Fibroblast of lung (primary cell): ENCODE results near the gene DNAJC18. TPM values are rescaled to one million over a fixed set of nuclear protein-coding genes. Genes with fewer than 3 reads are reported as not detected.

Experiments used
- DNase-seq, 2 donors: peaks; one replicate each; pipeline versions ENCODE4 v3.0.0 to v3.0.0-alpha.2; 2010; ENCODE audit warnings: low read depth in 2 of 2
- H2AFZ ChIP-seq: 2 replicates; pipeline ENCODE4 v1.5.1; 2012; ENCODE audit warnings: low read length, control low read depth, inconsistent platforms
- H3K27ac ChIP-seq: 2 replicates; pipeline ENCODE4 v1.5.1; 2011; ENCODE audit warnings: low read length, control low read depth; ENCODE audit not compliant: insufficient read depth
- H3K27me3 ChIP-seq: 2 replicates; pipeline ENCODE4 v1.5.1; 2011; ENCODE audit warnings: mild to moderate bottlenecking, low read length; ENCODE audit not compliant: control insufficient read depth, insufficient read depth
- H3K36me3 ChIP-seq: 2 replicates; pipeline ENCODE4 v1.5.1; 2011; ENCODE audit warnings: low read length; ENCODE audit not compliant: control insufficient read depth, insufficient read depth
- H3K4me1 ChIP-seq: 2 replicates; pipeline ENCODE4 v1.5.1; 2011; ENCODE audit warnings: low read length; ENCODE audit not compliant: control insufficient read depth, insufficient read depth; ENCODE audit errors: extremely low read depth
- H3K4me2 ChIP-seq: 2 replicates; pipeline ENCODE4 v1.5.1; 2011; ENCODE audit warnings: low read length, control low read depth; ENCODE audit not compliant: insufficient read depth; ENCODE audit errors: extremely low read depth
- H3K4me3 ChIP-seq, 4 experiments: fragments of 200-600 bp in 1 of 4; sonication (generic) in 1 of 4; replicated peaks in 1 of 4; 2 replicates each; pipeline ENCODE4 v1.5.1; 2011 to 2016; ENCODE audit warnings: low read length in 4 of 4, low read depth in 3 of 4, mild to moderate bottlenecking in 3 of 4, control low read depth in 2 of 4, inconsistent platforms in 1 of 4, mixed read lengths in 1 of 4; ENCODE audit not compliant: insufficient read depth in 1 of 4; ENCODE audit errors: control extremely low read depth in 1 of 4
- H3K79me2 ChIP-seq: 2 replicates; pipeline ENCODE4 v1.5.1; 2012; ENCODE audit warnings: mild to moderate bottlenecking, low read length, inconsistent platforms; ENCODE audit not compliant: control insufficient read depth, insufficient read depth
- H3K9ac ChIP-seq: 2 replicates; pipeline ENCODE4 v1.5.1; 2011; ENCODE audit warnings: mild to moderate bottlenecking, low read length, control low read depth; ENCODE audit not compliant: insufficient read depth
- H3K9me3 ChIP-seq: 2 replicates; pipeline ENCODE4 v1.5.1; 2012; ENCODE audit warnings: low read depth, low read length; ENCODE audit not compliant: control insufficient read depth, insufficient read depth
- H4K20me1 ChIP-seq: 2 replicates; pipeline ENCODE4 v1.5.1; 2011; ENCODE audit warnings: low read length; ENCODE audit not compliant: control insufficient read depth, insufficient read depth; ENCODE audit errors: extremely low read depth
- CTCF ChIP-seq, 2 donors: IDR thresholded peaks in 1 of 2; conservative IDR thresholded peaks in 1 of 2; 1 replicate in 1 of 2; 2 replicates in 1 of 2; pipeline ENCODE4 v1.5.1; 2011 to 2012; ENCODE audit warnings: low read length in 2 of 2, control low read depth in 1 of 2, inconsistent platforms in 1 of 2, low read depth in 1 of 2, mild to moderate bottlenecking in 1 of 2
- EZH2 ChIP-seq: IDR thresholded peaks from 2 replicates; pipeline ENCODE4 v1.5.1; 2012; ENCODE audit warnings: low read length, control low read depth, mild to moderate bottlenecking; ENCODE audit errors: missing control alignments
- polyA plus RNA-seq, 2 donors: library from polyadenylated mRNA; depleted of rRNA in 1 of 2; stranded (reverse) in 1 of 2; unstranded in 1 of 2; fragments of >200 nt; gene quantifications; 2 replicates each; pipeline ENCODE4 v1.2.1, GENCODE V29; 2011 to 2012; ENCODE audit warnings: missing spikeins in 1 of 2
- total RNA-seq: library from RNA; depleted of rRNA; stranded (reverse); fragments of >200 nt; gene quantifications from 2 replicates; pipeline ENCODE4 v1.2.1, GENCODE V29; 2014

The DNAJC18 gene
- total and polyA plus RNA-seq, 2 donors (not counting 1 experiment from before 2014, with no cell fraction given): 12.6 to 14.6 TPM

- Histone ChIP-seq H3K27me3 (no peaks in the 10 kb centered on the region), H3K36me3 (no peaks in the 10 kb centered on the region), H3K4me2 (no peak overlapping the region), H3K4me1 (no peaks in the 10 kb centered on the region), H3K27ac (no peak overlapping the region), H3K4me3 (no peak overlapping the region), H3K9ac (no peak overlapping the region), H2AFZ (no peak overlapping the region), H4K20me1 (no peaks in the 10 kb centered on the region), H3K79me2 (no peaks in the 10 kb centered on the region), H3K9me3 (no peaks in the 10 kb centered on the region)
- TF ChIP-seq CTCF (conservative IDR thresholded peaks at IDR 0.05 in 1 of 2, IDR thresholded peaks at IDR 0.05 in 1 of 2; ENCODE audit: low read depth in 1 of 2, low read length in 2 of 2) (no peak), EZH2 (no peak)
- no peak for DNase-seq
Observed at GRCh38 chr5:139386050-139386438, 53.3 kb downstream of the DNAJC18 start.

GRCh38 chr5:139385061-139386049 is 54.0 kb downstream of the DNAJC18 start:
- Histone ChIP-seq H3K36me3 (no peaks in the 10 kb centered on the region), H3K9ac (no peak overlapping the region), H2AFZ (peak overlapping the region; percentile 79), H3K9me3 (no peaks in the 10 kb centered on the region), H3K4me1 (no peaks in the 10 kb centered on the region), H4K20me1 (no peaks in the 10 kb centered on the region), H3K27ac (peak overlapping the region; percentile 23), H3K4me2 (peak overlapping the region; percentile 81), H3K4me3 (peak overlapping the region in 3 of 4 experiments; percentile 32 to 43 (median 38)), H3K79me2 (no peaks in the 10 kb centered on the region), H3K27me3 (no peaks in the 10 kb centered on the region)
- no peak for DNase-seq
- TF ChIP-seq CTCF (conservative IDR thresholded peaks at IDR 0.05 in 1 of 2, IDR thresholded peaks at IDR 0.05 in 1 of 2; ENCODE audit: low read depth in 1 of 2, low read length in 2 of 2) (no peak), EZH2 (no peak)

- TF ChIP-seq EZH2 (no peak), CTCF (conservative IDR thresholded peaks at IDR 0.05 in 1 of 2, IDR thresholded peaks at IDR 0.05 in 1 of 2; ENCODE audit: low read depth in 1 of 2, low read length in 2 of 2) (no peak)
- H2AFZ ChIP-seq: peak overlapping the region; percentile 79
- H3K9ac ChIP-seq: no peak overlapping the region
Observed at GRCh38 chr5:139384591-139385051, 54.7 kb downstream of the DNAJC18 start.

More at GRCh38 chr5:139384591-139385051, 54.7 kb downstream of the DNAJC18 start:
- Histone ChIP-seq H3K9me3 (no peaks in the 10 kb centered on the region), H3K36me3 (no peaks in the 10 kb centered on the region), H3K27ac (peak overlapping the region; percentile 23), H3K4me2 (peak overlapping the region; percentile 81), H3K79me2 (no peaks in the 10 kb centered on the region), H3K4me3 (peak overlapping the region in 2 of 4 experiments; percentile 32 to 43), H3K4me1 (no peaks in the 10 kb centered on the region), H3K27me3 (no peaks in the 10 kb centered on the region), H4K20me1 (no peaks in the 10 kb centered on the region)
- no peak for DNase-seq
